GM19240 (cell line): ENCODE data around the gene MED15.

Source experiments
- DNase-seq: peaks from one replicate; pipeline ENCODE4 v3.0.0; 2011; ENCODE audit warnings: low spot score; ENCODE audit not compliant: insufficient read length

Gene MED15

DNA sequence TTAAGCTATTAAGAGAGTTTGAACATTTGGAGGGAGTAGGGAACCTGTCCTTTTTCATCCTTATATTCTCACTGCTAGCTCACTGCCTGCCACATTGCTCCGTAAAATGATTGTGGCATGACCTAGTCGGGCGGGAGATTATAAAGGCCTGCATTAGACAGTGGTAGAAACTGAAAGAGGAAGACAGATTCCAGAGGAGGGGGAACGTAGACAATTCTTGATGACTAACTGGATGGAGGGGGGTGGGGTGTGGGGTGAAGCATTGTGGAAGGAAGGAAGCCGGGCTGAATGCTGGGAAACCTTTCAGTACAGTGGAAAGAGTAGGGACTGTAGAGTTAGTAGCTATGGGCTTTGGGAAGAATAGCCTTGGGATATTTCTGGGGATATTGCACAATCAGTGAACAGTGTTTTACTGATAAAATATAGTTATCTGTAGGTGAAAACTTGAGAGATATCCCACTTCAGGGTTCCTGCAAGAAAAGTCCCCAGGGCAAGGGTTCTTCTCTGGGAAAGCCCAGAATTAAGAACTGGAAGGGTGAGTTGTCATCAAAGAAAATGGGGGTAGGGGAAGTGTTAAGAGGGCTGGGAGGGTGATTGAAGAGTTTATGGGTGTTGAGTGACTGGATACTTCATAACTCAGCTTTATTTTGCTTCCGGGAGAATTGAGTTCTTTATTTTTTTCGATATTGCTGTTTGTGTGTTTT lies 2.1 kb downstream of the MED15 start:
- DNase-seq, result no peak

DNA sequence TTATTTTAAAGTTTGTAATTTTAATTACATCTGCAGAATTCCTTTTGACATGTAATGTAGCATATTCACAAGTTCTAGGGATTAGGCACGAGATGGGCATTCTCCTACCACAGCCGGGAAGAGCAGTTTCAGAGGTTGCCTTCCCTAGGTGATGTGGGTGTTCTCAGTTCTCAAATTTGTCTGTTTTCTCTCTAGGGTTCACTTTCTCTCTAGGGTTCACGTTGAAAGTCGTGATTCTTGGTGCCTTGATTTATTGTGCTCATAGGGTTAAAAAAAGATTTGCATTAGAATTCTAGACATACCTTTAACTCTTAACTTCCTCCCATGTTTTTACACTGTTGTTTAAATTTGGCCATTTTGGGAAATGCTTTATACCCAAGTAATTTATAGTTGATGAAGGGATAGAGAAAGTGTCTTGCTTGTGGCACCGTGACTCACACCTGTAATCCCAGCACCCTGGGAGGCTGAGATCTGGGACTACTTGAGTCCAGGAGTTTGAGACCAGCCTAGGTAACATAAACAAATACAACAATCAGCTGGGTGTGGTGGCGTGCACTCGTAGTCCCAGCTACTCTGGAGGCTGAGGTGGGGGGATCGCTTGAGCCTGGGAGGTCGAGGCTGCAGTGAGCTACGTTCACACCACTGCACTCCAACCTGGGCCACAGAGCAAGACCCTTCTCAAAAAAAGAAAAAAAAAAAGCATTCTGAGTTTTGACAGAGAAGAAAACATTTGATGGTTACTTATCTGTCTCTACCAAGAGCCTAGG lies 3.6 kb downstream of the MED15 start:
- no peak for DNase-seq

DNA sequence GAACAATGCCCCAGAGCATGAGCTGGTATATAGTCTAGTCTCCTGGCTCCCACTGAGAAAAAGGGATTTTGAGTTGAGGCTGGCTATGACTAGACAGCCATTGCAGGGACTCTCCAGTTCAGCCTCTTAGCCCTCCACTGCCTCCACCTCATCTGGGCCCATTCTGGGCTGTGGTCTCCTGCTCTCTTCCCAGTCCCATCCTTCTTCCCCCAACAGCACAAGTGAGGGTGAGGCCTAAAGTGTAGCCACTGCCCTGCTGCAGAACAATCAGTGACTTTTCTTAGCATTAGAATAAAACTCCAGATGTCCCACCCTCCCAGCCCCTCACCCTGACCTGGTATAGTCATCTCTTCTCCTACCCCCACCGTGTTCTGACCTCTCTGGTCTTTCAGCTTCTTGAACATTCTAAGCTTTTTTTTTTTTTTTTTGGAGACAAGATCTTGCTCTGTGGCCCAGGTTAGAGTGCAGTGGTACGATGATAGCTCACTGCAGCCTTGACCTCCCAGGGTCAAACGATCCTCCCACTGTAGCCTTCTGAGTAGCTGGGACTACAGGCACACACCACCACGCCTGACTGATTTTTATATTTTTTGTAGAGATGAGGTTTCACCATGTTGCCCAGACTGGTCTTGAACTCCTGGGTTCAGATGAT lies 4.3 kb downstream of the MED15 start:
- no peak for DNase-seq

DNA sequence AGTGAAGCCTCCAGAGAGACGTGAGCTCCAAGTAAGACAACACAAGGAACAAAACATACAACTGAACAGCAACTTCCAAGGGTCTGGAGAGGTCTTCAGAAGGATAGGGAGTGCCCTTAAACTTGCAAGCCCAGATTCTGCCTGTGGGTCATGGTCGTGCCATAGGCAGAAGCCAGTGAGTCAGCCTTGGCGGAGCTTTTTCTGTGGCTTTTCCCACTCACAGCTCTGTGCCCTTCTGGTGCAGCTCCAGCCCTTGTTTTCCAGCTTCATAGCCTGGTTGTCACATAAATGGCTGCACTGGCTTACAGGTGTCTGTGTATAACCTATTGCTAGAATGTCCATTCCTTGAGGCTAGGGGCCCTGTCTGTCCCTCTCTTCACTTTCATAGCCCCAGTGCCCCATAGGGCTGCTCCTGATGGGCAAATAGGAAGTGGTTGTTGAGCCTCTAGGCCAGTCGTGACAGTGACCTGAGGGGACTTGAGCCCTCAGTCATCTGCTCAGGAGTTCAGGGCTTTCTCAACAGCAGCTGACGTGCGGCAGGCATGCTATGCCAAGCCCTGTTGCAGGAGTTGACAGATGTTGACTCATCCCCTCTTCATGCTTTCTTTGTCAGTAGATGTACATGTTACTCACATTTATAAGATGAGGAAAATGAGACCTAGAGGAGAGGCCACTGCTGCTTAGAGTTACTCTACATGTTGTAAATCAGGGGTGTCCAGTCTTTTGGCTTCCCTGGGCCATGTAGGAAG lies 7.4 kb downstream of the MED15 start:
- DNase-seq, result no peak

DNA sequence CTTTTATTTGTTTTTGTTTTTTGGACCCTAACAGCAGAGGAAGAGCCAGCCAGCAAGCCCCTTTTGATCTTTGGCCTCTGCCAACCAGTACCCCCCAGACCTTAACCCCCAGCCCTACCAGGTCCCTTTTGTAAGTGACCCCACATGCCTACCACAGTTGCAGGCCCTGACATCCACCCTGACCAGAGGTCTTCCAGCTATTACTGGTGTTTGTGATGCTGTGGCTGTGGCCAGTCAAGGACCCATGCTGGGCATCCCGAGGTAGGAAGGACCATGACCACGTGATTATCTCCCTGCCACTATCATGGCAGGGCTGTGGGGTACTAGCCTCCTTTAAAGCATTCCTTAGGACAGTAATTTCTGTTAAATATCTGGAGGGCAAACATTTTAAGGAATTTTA lies 9.0 kb downstream of the MED15 start:
- DNase-seq, result no peak

DNA sequence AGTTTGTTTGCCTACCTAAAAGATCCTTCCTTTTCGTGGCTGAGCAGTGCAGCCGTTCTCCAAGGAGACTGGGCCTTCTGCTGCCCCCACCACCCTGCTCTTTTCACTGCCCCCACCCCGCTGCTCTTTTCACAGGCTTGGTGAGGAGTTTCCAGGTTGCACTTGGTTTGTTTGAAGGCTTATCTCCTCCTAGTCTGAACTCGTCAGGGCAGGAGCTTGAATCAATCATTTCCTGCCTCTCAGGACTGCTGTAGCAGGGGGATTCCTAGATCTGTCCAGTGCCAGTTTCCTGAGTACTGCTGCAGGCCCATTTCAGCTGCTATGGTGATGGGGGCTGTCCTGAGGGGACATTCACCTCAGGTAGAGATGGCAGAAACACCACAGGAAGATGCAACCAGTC lies 10.0 kb downstream of the MED15 start:
- no peak for DNase-seq

DNA sequence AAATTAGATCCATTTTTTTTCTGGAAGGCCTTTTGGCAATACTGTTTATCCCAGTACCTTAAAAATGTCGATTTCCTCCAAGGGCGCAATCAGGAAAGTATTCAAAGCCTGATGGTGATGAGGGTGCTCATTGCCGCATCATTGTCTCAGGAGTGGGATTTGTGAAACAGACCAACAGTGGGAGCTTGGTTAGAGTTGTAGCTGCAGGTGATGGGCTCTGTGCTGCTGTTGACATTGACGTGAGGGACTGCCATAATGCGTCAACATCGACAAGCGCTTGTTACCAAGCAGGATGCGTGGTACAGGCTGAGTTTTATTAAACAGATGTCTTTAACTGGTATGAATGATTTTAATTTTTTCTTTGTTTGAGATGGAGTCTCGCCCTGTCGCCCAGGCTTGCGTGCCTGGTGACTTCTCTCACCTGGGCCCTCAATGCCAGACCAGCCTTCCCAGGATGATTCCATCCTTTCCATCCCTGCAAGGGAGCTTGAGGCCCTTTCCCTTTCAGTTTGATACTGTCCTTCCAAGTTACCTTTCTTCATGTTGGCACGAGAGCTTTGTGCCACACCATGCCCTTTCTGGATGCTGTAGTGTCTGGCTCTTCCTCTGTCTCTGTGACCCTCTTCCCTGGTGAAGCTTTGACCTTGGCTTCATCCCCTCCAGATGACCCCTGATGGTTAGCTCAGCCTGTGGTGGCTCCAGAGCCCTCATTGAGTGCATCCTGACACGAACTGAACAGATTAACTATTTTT lies 10.6 kb downstream of the MED15 start:
- no peak for DNase-seq

DNA sequence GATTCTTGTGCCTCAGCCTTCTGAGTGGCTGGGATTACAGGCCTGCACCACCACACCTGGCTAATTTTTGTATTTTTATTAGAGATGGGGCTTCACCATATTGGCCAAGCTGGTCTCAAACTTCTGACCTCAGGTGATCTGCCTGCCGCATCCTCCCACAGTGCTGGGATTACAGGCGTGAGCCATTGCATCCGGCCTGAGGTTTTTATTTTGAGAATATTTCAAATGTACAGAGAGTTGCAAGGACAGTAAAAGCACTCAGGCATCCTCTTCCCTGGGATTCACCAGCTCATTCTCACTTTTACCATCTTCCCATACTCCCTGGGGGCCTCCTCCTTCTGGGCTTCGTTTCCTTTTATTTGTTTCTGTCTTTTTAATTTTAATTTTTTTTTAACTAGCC lies 12.1 kb downstream of the MED15 start:
- DNase-seq, result no peak

DNA sequence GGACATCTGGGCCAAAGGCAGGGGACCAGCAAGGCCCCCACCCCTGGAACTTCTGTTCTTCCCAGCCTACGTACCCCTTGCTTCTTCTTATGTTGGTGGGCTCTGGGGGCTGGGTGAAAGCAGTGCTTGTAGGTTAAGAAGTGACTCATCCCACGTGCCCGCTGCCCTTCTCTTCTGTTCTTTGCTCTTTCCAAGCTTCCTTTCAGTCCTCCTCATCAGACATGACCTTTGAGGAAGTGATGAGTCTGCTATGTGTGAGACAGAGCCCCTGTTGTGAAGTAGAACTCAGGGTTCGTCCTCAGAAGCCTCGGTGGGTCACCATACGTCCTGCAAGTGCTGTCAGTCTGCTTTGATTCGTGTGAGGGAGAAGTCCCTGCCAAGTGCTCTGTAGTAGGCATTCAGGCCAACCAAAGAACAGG lies 12.7 kb downstream of the MED15 start:
- DNase-seq, result no peak

DNA sequence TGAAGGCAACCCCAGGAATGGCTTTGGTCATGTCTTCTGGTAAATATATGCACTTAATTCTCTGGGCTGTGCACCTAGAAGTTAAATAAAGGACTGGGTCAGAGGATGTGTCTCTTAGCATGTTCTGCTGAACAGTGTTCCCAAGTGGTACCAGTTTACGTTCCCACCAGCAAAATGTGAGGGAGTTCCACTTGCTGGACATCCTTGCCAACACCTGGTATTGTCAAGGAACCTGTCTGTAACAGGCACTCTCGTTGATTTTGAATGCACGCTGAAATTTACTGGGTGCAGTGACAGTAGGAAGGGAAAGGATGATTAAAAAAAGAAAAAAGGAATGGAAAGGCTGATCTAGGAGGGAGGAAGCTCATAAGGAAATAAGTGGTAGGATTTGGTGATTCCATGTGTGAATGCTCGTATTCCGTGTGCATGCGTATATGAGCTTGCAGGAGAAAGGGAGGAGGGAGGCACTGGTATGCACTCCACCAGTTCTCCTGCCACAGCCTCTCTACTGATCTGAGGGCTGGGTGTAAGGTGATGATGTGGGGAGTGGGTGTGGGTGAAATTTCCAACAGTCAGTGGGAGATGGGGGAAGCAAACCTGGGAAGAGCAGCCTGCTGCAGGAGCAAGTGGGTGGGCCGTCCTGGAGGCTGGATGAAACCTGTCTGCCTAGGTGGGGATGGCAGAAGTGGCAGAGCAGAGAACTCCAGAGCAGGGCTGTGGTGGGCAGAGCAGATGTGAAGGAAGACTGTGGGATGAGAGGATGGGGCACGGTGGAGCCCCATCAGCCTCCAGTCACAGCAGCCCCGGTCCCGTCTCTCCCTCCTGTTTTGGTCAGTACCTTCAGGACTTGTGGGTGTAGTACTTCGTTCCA lies 15.0 kb downstream of the MED15 start:
- no peak for DNase-seq

DNA sequence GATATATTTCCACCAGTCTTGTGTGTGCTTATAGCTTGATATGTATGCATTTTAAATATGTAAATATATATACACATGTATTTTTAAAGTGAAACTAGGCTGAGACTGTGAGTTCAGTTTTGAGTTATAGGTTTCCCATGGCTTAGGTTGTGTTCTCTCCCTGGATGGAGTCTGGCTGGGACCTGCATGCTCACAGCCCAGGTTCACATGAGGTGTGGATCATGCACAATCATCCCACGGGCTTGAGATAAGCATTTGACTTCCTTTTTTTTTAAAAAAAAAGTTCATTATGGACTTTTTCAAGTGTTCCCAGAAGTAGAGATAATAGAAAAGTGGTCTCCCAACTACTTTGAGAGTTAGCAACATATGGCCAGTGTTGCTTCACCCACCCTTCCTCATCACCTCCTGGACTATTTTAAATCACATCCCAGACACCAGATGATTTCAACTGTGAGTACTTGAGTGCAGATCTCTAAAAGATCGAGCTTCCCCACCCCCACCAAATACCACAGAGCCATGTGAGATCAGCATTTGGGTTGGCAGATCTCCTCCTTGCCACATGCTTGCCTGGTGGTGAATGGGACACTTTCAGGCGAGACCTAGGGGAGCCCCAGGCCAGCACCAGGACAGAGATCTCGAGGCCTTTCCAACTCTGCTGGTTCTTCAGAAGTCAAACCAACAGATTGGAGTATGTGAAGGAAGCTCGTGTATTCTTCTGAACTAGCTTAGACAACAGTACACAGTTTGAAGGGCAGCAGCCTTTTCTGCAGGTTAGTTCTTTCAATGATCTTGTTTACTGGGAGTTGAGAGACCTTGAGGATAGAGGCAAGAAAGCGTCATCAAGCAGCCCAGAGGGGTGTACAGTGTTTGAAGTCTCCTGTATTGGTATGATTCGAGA lies 15.9 kb downstream of the MED15 start:
- no peak for DNase-seq

DNA sequence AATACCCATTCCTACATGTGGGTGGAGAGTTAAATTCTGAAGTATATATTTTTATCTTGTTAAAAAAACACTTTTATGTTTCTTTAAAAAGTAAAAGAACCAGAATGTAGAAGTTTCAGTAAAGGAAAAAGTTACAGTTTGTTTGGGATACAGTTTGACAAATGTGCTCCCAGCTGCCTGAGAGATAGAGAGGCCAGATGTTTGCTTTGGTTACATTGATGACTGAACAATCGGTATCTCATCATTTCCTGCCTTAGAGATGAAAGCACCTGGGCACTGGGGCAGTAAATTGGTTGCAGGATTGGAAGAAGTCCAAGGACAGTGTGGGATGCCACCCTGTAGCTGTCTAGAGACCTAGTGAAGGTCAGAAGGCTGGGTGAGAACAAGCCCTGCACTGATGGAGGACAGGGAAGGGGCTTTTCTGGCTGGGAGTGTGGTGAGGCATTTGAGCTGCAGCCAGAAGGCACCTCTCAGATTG lies 16.6 kb downstream of the MED15 start:
- no peak for DNase-seq

DNA sequence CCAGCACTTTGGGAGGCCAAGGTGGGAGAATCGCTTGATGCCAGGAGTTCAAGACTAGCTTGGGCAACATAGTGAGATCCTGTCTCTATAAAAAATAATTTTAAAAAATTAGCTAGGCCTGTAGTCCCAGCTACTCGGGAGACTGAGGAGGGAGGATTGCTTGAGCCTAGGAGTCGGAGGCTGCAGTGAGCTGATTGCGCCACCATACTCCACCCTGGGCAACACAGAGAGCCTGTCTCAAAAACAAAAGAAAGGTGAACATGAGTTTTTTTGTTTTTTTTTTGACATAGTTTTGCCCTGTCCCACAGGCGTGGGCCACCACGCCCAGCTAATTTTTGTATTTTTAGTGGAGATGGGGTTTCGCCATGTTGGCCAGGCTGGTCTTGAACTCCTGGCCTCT lies 17.6 kb downstream of the MED15 start:
- DNase-seq, result no peak

DNA sequence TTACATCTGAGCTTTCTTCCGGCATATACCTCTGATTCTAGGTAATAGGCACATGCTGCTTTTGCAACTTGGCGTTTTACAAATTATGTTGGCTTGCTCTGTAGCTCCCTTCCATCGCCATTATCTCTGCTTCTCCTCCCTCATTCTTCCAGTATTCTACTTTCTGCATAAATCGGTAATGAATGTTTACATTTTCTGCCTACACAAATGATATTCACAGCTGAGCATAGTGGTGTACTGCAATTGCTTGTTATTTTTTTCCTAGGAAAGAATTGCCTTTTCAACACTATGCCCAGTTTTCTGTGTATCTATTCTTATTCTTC lies 18.9 kb downstream of the MED15 start:
- DNase-seq, result no peak

DNA sequence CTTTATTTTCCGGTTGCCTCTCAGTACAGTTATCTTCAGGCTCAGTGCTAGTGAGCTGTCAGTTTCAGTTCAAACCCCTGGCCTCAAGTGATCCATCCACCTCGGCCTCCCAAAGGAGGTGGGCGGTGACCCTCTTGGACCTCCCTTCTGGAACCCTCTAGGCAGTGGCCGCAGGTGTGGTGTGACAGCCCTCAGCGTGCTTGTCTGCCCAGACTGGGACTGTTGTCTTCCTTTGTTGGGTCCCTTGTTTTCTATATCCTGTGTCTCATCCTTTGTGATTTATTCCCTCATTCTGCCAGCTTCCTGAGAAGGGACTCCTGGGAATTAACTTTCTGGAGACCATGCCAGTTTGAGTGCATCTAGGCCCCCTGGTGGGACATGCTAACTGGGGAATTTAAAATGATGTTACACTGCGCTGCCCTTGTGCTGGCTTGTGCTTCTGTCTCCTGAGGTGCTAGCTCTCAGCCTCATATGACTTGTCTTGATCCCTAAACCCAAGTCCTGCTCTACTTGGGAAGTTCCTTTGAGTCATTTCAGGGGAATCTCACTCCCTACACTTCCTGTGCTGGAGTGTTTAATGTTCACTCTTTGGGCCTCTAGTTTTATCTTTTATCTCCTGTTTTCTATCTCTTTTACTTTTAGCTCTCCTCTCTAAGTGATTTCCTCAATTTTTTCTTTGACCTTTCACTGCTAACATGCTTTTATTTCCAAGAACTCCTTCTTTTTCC lies 19.4 kb downstream of the MED15 start:
- no peak for DNase-seq

DNA sequence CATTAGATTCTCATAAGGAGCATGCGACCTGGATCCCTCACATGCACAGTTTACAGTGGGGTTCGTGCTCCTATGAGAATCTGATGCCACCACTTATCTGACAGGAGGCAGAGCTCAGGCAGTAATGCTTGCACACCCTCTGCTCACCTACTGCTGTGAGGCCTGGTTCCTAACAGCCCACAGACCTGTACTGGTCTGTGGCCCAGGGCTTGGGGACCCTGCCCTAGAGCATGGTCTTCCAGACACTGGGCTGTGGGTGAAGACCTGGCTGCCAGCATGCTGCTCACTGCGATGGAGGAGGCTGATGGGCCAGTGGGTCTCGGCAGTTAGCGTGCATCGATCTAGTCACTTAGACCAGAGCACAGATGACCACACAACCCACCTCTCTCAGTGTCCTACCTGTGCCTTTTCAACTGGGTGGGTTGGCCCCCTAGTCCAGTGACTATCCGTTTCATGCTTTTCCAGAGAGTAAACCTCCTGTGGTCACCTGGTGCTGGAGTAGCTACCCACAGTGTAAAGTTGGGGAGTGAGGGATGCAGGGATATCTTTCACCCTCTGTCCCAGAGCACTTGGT lies 21.1 kb downstream of the MED15 start:
- no peak for DNase-seq

DNA sequence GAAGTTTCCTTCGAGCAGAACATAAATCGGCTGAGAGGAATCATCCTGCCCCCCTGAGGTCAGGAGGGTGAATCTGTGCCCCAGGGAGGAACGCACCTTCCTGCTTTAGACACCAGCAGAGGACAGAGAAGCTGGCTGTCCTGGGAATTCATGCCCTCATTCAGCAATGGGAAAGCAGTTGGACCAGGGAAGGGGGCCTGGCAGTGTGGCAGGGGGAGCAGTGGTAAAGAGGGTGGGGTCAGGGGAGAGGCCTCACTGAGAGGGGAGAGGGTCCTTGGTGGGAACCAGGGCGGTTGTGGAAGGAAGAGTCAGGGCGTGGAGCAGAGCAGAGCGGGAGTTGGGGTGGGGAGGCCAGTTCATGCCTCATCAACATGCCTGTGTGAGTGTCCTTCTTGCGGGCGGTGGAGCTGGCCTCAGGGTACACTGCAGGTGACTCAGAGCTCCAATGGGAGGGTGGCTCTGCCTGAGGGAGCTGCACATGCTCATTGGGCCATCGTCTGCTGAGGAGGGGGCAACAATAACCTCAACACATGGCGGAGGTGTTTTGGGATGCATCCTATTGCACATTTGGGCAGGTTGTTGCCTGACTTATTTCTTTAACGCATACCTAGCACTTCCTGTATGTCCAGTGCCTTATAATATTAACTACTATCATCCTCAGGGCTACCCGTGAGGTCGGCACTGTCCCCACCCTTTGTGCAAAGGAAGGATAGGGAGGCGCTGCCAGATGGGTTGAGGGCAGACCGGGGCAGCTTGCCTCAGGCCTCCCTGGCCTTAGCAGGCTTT lies 23.2 kb downstream of the MED15 start:
- no peak for DNase-seq

DNA sequence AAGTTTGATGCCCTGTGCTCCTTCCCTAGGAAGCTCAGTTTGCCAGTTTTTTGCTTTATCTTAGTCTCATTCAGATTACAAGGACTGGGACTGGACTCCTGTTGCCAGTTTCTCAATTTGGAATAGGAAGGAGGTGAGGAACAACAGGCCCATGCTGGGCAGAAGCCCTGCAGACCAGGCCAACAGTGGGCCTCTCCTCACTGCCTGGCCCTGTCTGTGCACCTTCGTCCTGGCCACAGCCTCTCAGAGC lies 23.7 kb downstream of the MED15 start:
- no peak for DNase-seq
